PC-3 (cell line): ENCODE measurements around the gene UNK. TPM values are rescaled to one million over a fixed set of nuclear protein-coding genes. Genes with fewer than 3 reads are reported as not detected.

Experiments
- ATAC-seq: fragments of 200-7000 bp; cut with Tn5 transposase; 2 replicates; pipeline ENCODE4 v1.9.1; 2020; ENCODE audit warnings: mild to moderate bottlenecking, moderate library complexity
- BruUV-seq: library from RNA; stranded (reverse); fragments of 400-500 nt; replicated peaks from 2 replicates; lab custom pipeline; 2021; lab: Mats Ljungman, UMichigan
- CTCF ChIA-PET: fragments of 300-600 bp; sonication (Branson Sonifier 250); formaldehyde crosslinking; loops from one replicate; lab custom pipeline; 2022; ENCODE audit warnings: antibody characterized with exemption; lab: Charles Lee
- POLR2A ChIA-PET: fragments of 300-600 bp; sonication (Branson Sonifier 250); formaldehyde crosslinking; loops from one replicate; lab custom pipeline; 2022; ENCODE audit warnings: antibody characterized with exemption; ENCODE audit not compliant: unreplicated experiment; lab: Charles Lee
- DNase-seq: peaks from one replicate; pipeline ENCODE4 v3.0.0-alpha.2; 2015
- H2AFZ ChIP-seq: fragments of 300-600 bp; sonication (generic); 2 replicates; pipeline ENCODE4 v1.6.0; 2016; ENCODE audit warnings: antibody characterized with exemption, low read length
- H3F3A ChIP-seq: fragments of 300-600 bp; sonication (generic); one replicate; pipeline ENCODE4 v1.6.0; 2017; ENCODE audit warnings: antibody characterized with exemption, low read length, control low read depth, mild to moderate bottlenecking; ENCODE audit not compliant: unreplicated experiment
- H3K27ac ChIP-seq: fragments of 300-600 bp; sonication (generic); 2 replicates; pipeline ENCODE4 v1.5.1; 2016; ENCODE audit warnings: mild to moderate bottlenecking, low read length
- H3K27me3 ChIP-seq: fragments of 300-600 bp; sonication (generic); 2 replicates; pipeline ENCODE4 v1.6.1; 2016; ENCODE audit warnings: low read length, mixed read lengths
- H3K36me3 ChIP-seq: fragments of 300-600 bp; sonication (generic); 2 replicates; pipeline ENCODE4 v1.6.1; 2016; ENCODE audit warnings: low read depth, mixed run types, low read length, mixed read lengths
- H3K4me1 ChIP-seq: fragments of 300-600 bp; sonication (generic); 2 replicates; pipeline ENCODE4 v1.5.1; 2016; ENCODE audit warnings: low read length; ENCODE audit not compliant: insufficient read depth
- H3K4me2 ChIP-seq: fragments of 300-600 bp; sonication (generic); 2 replicates; pipeline ENCODE4 v1.6.0; 2016; ENCODE audit warnings: low read length
- H3K4me3 ChIP-seq: fragments of 300-600 bp; sonication (generic); 2 replicates; pipeline ENCODE4 v1.5.1; 2016; ENCODE audit warnings: mild to moderate bottlenecking, low read length, mixed read lengths
- H3K79me2 ChIP-seq: fragments of 300-600 bp; sonication (generic); 2 replicates; pipeline ENCODE4 v1.6.1; 2017; ENCODE audit warnings: low read length, mixed read lengths
- H3K9ac ChIP-seq: fragments of 300-600 bp; sonication (generic); 2 replicates; pipeline ENCODE4 v1.6.0; 2016; ENCODE audit warnings: mild to moderate bottlenecking, low read length
- H3K9me2 ChIP-seq: fragments of 300-600 bp; sonication (generic); replicated peaks from 2 replicates; pipeline ENCODE4 v1.6.1; 2016; ENCODE audit warnings: mixed run types, low read length, mixed read lengths
- H3K9me3 ChIP-seq: fragments of 300-600 bp; sonication (generic); 2 replicates; pipeline ENCODE4 v1.6.1; 2016; ENCODE audit warnings: low read length, mixed read lengths
- H4K20me1 ChIP-seq: fragments of 300-600 bp; sonication (generic); 2 replicates; pipeline ENCODE4 v1.6.1; 2016; ENCODE audit warnings: low read length, mixed read lengths
- CTCF ChIP-seq: fragments of 300-600 bp; sonication (generic); conservative IDR thresholded peaks from 2 replicates; pipeline ENCODE4 v1.5.1; 2017; ENCODE audit warnings: antibody characterized with exemption, low read depth, mild to moderate bottlenecking, low read length
- EZH2 ChIP-seq: fragments of 300-600 bp; sonication (generic); IDR thresholded peaks from one replicate; pipeline ENCODE4 v1.6.1; 2017; ENCODE audit warnings: antibody characterized with exemption, mild to moderate bottlenecking, low read length; ENCODE audit not compliant: unreplicated experiment
- EZH2phosphoT487 ChIP-seq: fragments of 300-600 bp; sonication (generic); IDR thresholded peaks from 2 replicates; pipeline ENCODE4 v1.6.1; 2018; ENCODE audit warnings: mild to moderate bottlenecking, antibody characterized with exemption, low read length, borderline replicate concordance
- intact Hi-C: fragments of 100-400 bp; cut with micrococcal nuclease; formaldehyde crosslinking; loops from 2 replicates; pipeline ENCODE4 v1.9.0; 2023
- total RNA-seq: library from RNA; depleted of rRNA; stranded (reverse); fragments of >200 nt; gene quantifications from 2 replicates; pipeline ENCODE4 v1.2.3, GENCODE V29; 2014

UNK gene
- total RNA-seq, 1 experiment from 2014 or later = 21.8 TPM

GRCh38 chr17:75783069-75783783 is 1.4 kb upstream of the UNK start:
- Histone ChIP-seq H3K79me2 (peaks cover 45% of the 10 kb centered on the region), H3K4me2 (peak overlapping the region; percentile 86), H3K9me2 (no peaks in the 10 kb centered on the region), H2AFZ (peak overlapping the region; percentile 80), H3K9me3 (no peaks in the 10 kb centered on the region), H3K9ac (peak overlapping the region; percentile 93), H3K4me3 (peak overlapping the region; percentile 68), H3K36me3 (peaks cover 10% of the 10 kb centered on the region), H3K27me3 (no peaks in the 10 kb centered on the region), H4K20me1 (peaks cover 10% of the 10 kb centered on the region), H3F3A (peaks cover 12% of the 10 kb centered on the region), H3K4me1 (peaks cover 49% of the 10 kb centered on the region), H3K27ac (peak overlapping the region; percentile 93)
- peak; percentile 97 for DNase-seq
- ChIA-PET POLR2A (interaction anchor here (0.6 to 0.8 kb wide), 4 partner anchors 13 to 105 kb away, joined by 3 to 16 read pairs (median 6); partner anchors contain the start of gene WBP2), CTCF (interaction anchor here (0.5 to 1.8 kb wide), 10 partner anchors 11 to 113 kb away, joined by 3 to 10 read pairs (median 4); partner anchors contain the start of genes GALK1 and TRIM65)
- intact Hi-C loops = loop anchor here (5.0 kb wide), 2 partner anchors 49 to 114 kb away; partner anchors contain the start of gene TRIM65
- TF ChIP-seq CTCF = peak; percentile 96
- TF ChIP-seq EZH2phosphoT487 = no peak
- TF ChIP-seq EZH2 = no peak
- ATAC-seq = no peak
- BruUV-seq = no TSS peak

- ATAC-seq = 0 out of 2 replicates have a peak, but pooled peaks have one; percentile 0
- intact Hi-C loops = loop anchor here (2.0 to 5.0 kb wide), 4 partner anchors 48 to 113 kb away; partner anchors contain the start of genes TRIM47, TRIM65 and WBP2
- H2AFZ ChIP-seq = peak overlapping the region; percentile 65
These were observed 668 bp upstream of the UNK start for GRCh38 chr17:75783803-75784472.

More at GRCh38 chr17:75783803-75784472, 668 bp upstream of the UNK start:
- no peak for DNase-seq
- no TSS peak for BruUV-seq
- H3K4me3 ChIP-seq = peak overlapping the region; percentile 68
- H3K79me2 ChIP-seq = peaks cover 42% of the 10 kb centered on the region
- CTCF ChIA-PET = interaction anchor here (0.5 to 1.8 kb wide), 7 partner anchors 12 to 113 kb away, joined by 3 to 10 read pairs (median 4); partner anchors contain the start of gene TRIM65
- peak overlapping the region; percentile 86 for H3K4me2 ChIP-seq
- TF ChIP-seq EZH2 = no peak
- H3K27ac ChIP-seq = peak overlapping the region; percentile 93
- POLR2A ChIA-PET = interaction anchor here (0.6 kb wide), 2 partner anchors 12 to 71 kb away, joined by 3 to 5 read pairs; no protein-coding TSS in a partner anchor
- peaks cover 49% of the 10 kb centered on the region for H3K4me1 ChIP-seq
- no peaks in the 10 kb centered on the region for H3K9me2 ChIP-seq
- no peaks in the 10 kb centered on the region for H3K9me3 ChIP-seq
- H3K36me3 ChIP-seq = peaks cover 3% of the 10 kb centered on the region
- no peaks in the 10 kb centered on the region for H3K27me3 ChIP-seq
- peaks cover 3% of the 10 kb centered on the region for H4K20me1 ChIP-seq
- H3K9ac ChIP-seq = peak overlapping the region; percentile 93
- H3F3A ChIP-seq = peaks cover 12% of the 10 kb centered on the region
